Activated naive CD4-positive, alpha-beta T cell treated with anti-CD3 and anti-CD28 coated beads, Interleukin-2, amount 50 U/mL, for 24 hours (primary cell): ENCODE data around the gene ARHGAP26.

Experiments used
- H3K27ac Mint-ChIP-seq: one replicate; pipeline ENCODE4 v1.8.0; 2021; ENCODE audit warnings: mild to moderate bottlenecking, mixed read lengths
- H3K27me3 Mint-ChIP-seq: one replicate; pipeline ENCODE4 v1.8.0; 2021; ENCODE audit warnings: mixed read lengths
- H3K36me3 Mint-ChIP-seq: one replicate; pipeline ENCODE4 v1.8.0; 2021; ENCODE audit warnings: mixed read lengths
- H3K4me1 Mint-ChIP-seq: one replicate; pipeline ENCODE4 v1.8.0; 2021; ENCODE audit warnings: mixed read lengths
- H3K4me3 Mint-ChIP-seq: one replicate; pipeline ENCODE4 v1.8.0; 2021; ENCODE audit warnings: mild to moderate bottlenecking, mixed read lengths
- H3K9me3 Mint-ChIP-seq: one replicate; pipeline ENCODE4 v1.8.0; 2021; ENCODE audit warnings: mixed read lengths

The ARHGAP26 gene

DNA sequence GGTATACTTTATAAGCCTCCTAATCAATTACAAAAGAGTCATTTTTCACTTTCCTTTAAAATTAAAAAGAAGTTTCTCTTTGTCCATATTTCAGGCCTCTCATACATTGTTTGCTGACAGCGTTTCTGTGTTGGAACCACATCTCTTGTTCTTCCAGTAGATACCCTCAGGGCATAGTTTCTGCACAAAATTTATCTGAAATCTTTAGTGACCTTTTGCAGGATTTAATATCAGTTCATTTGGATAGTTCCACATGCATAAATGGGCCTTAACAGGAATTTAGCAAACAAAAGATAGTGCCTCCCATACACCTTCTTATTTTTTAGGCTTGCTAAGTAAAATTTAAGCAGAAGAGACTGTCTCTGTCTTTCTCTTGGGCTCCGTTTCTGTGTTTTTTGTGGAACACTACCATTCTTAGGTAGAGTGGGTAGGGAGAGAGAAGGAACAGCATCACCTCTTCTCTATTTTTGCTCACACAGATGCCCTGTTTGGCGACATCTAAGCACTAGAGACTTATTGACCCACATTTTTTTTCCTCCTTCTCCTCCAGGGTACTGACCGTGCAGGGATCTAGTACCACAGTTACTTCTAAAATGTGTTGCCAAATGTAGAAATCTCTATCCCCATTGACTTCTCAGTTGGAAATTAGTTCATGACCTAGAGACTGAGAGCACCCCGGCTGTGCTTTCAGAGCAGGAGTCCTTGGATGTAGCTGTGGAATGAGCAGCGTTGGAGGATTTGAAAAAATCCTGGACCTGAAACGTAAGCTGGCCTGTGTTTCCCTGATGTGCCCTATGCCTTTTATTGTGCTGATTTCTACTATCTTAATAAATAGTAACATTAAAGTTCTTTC is 22.1 kb downstream of the ARHGAP26 start:
- H3K9me3 Mint-ChIP-seq = no peaks in the 10 kb centered on the region
- H3K4me3 Mint-ChIP-seq = no peak overlapping the region
- peaks cover 13% of the 10 kb centered on the region for H3K36me3 Mint-ChIP-seq
- no peak overlapping the region for H3K27ac Mint-ChIP-seq
- peaks cover 32% of the 10 kb centered on the region for H3K4me1 Mint-ChIP-seq
- no peaks in the 10 kb centered on the region for H3K27me3 Mint-ChIP-seq

- H3K36me3 Mint-ChIP-seq = peaks cover 13% of the 10 kb centered on the region
- H3K9me3 Mint-ChIP-seq = no peaks in the 10 kb centered on the region
- H3K27ac Mint-ChIP-seq = no peak overlapping the region
- no peak overlapping the region for H3K4me3 Mint-ChIP-seq
- H3K27me3 Mint-ChIP-seq = no peaks in the 10 kb centered on the region
- H3K4me1 Mint-ChIP-seq = peaks cover 36% of the 10 kb centered on the region
These were observed 22.7 kb downstream of the ARHGAP26 start for GRCh38 chr5:142792865-142793232.

DNA sequence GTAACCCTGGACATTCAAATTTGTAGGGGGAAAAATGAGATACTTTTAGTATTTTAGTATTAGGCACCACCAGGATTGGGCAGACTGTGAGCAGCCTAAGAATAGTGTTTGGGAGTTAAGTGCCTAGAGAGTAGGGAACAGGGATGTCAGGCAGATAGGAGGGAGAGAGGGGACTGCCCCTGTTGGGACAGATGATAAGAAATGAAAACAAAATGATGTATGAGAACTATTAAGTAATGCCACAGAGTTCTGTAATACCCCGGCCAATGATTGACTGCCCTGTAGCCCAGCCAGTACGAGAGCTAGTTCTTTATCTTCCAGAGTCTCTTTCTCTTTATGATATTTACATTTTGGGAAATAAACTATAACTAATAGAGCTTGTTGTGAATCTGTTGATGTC is 24.4 kb downstream of the ARHGAP26 start:
- H3K4me1 Mint-ChIP-seq = peaks cover 53% of the 10 kb centered on the region
- H3K27ac Mint-ChIP-seq = no peak overlapping the region
- H3K9me3 Mint-ChIP-seq = no peaks in the 10 kb centered on the region
- H3K36me3 Mint-ChIP-seq = peaks cover 12% of the 10 kb centered on the region
- H3K27me3 Mint-ChIP-seq = no peaks in the 10 kb centered on the region
- no peak overlapping the region for H3K4me3 Mint-ChIP-seq

DNA sequence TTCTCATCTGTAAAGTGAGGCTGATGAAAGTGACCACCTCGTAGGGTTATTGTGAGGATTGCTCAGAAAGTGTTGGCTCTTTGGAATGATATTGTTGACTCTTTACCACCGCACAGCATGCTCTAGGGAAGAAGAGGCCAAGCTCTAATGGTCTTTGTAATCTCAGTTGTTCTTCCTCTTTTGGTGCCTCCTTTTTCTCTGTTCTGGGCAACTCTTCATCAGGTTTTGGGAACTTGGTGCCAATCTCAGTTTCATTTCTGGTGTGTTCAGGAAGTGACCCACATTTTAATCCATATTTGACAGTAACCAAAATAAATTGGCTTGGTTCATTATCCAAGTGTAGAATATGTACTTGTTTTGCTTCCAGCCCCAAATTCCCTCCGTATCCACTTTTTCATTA is 25.1 kb downstream of the ARHGAP26 start:
- peaks cover 8% of the 10 kb centered on the region for H3K36me3 Mint-ChIP-seq
- peak overlapping the region; percentile 12 for H3K27ac Mint-ChIP-seq
- H3K27me3 Mint-ChIP-seq = no peaks in the 10 kb centered on the region
- H3K9me3 Mint-ChIP-seq = no peaks in the 10 kb centered on the region
- H3K4me1 Mint-ChIP-seq = peaks cover 60% of the 10 kb centered on the region
- no peak overlapping the region for H3K4me3 Mint-ChIP-seq

- Mint-ChIP-seq H3K9me3 (no peaks in the 10 kb centered on the region), H3K4me1 (peaks cover 70% of the 10 kb centered on the region), H3K36me3 (peaks cover under 1% of the 10 kb centered on the region), H3K27ac (no peak overlapping the region), H3K4me3 (no peak overlapping the region), H3K27me3 (no peaks in the 10 kb centered on the region)
These were observed 26.4 kb downstream of the ARHGAP26 start for GRCh38 chr5:142796492-142797109.

GRCh38 chr5:142797420-142797819 is 27.2 kb downstream of the ARHGAP26 start:
- peak overlapping the region; percentile 60 for H3K27ac Mint-ChIP-seq
- no peak overlapping the region for H3K4me3 Mint-ChIP-seq
- H3K4me1 Mint-ChIP-seq = peaks cover 78% of the 10 kb centered on the region
- peaks cover 2% of the 10 kb centered on the region for H3K36me3 Mint-ChIP-seq
- H3K27me3 Mint-ChIP-seq = no peaks in the 10 kb centered on the region
- H3K9me3 Mint-ChIP-seq = no peaks in the 10 kb centered on the region

DNA sequence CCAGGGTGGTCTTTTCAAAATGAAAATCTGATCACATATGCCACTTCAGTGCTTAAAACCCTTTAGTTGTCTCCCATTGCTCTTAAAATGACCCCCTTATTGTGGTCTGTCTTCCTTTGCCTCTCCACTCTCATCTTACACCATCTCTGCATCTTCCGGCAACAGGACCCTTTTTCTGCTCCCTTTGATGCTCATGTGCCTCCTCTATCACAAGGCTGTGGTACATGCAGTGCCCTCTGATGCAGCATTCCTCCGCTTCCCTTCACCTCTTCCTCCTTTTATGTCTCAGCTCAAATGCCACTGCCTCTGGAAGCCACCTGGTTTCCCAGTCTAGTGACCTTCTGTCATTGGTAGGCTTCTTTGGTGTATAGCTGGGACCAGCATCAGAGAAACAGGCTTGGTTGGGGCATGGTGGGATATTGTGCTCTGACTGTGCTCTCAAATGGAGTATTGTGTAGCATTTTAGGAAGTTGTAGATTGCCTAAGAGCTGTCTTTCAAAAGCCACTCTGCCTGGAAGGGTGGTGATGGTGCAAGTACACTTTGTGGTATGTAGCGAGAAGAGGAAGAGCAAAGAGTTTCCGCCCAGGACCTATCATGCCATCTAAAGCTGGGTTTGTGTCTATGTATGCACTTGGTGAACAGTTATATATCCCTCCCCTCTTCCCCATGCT is 28.1 kb downstream of the ARHGAP26 start:
- Mint-ChIP-seq H3K4me3 (peak overlapping the region; percentile 62), H3K27ac (peak overlapping the region; percentile 82), H3K4me1 (peaks cover 80% of the 10 kb centered on the region), H3K9me3 (no peaks in the 10 kb centered on the region), H3K27me3 (no peaks in the 10 kb centered on the region), H3K36me3 (peaks cover 2% of the 10 kb centered on the region)

- Mint-ChIP-seq H3K27ac (peak overlapping the region; percentile 98), H3K27me3 (no peaks in the 10 kb centered on the region), H3K4me3 (peak overlapping the region; percentile 81), H3K4me1 (peaks cover 66% of the 10 kb centered on the region), H3K36me3 (peaks cover 2% of the 10 kb centered on the region), H3K9me3 (no peaks in the 10 kb centered on the region)
These were observed 30.8 kb downstream of the ARHGAP26 start for GRCh38 chr5:142800776-142801494.

GRCh38 chr5:142801495-142801871 is 31.3 kb downstream of the ARHGAP26 start:
- H3K4me3 Mint-ChIP-seq = peak overlapping the region; percentile 81
- H3K4me1 Mint-ChIP-seq = peaks cover 61% of the 10 kb centered on the region
- H3K9me3 Mint-ChIP-seq = no peaks in the 10 kb centered on the region
- H3K27me3 Mint-ChIP-seq = no peaks in the 10 kb centered on the region
- H3K36me3 Mint-ChIP-seq = peaks cover 2% of the 10 kb centered on the region
- peak overlapping the region; percentile 98 for H3K27ac Mint-ChIP-seq

DNA sequence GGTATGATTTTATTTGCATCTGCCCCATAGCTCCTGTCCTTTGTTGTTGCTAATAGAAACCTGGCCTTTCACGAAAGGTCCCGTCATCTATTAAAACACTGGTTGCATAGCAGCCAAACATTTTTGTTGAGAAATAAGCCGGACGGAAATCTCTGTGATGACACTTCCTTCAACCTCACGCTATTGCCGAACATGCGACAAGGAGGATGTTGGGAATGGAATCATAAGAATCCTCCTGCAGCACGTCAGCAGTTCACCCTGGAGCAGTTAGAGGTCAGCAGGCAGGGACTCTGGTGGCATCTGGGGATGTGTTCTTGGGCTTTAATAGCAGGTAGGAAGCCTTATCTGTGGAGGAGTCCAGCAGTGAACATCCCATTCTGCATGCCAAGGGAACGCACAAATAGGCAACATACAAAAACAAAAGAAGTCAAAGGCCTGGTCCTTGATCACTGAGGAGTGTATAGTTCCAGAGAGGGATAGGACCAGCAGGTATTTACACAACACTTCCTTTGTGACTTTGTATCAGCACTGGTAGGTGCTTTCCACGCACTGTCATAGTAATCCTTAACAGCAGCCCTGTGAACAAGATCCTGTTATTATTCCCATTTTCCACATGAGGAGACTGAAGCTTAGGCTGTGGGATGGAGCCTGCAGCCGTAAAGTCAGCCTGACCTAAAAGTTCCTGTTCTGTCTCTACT is 33.4 kb downstream of the ARHGAP26 start:
- Mint-ChIP-seq H3K4me3 (no peak overlapping the region), H3K36me3 (peaks cover 2% of the 10 kb centered on the region), H3K9me3 (no peaks in the 10 kb centered on the region), H3K4me1 (peaks cover 44% of the 10 kb centered on the region), H3K27ac (no peak overlapping the region), H3K27me3 (no peaks in the 10 kb centered on the region)

DNA sequence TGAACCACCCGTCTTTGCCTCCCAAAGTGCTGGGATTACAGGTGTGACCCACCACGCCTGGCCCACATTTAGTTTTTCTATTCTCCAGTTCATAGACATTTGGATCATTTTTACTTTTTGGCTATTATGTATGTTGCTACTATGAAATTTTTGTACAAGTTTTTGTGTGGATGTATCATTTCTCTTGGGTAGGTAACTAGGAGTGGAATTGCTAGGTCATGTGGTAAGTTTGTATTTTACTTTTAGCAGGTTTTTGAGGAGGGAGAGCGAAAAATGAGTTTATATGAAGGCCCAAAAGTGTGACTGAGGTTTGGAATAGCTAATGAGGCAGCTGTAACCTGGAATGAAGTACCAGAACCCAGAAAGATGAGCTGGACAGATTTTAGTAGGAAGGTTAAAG is 35.2 kb downstream of the ARHGAP26 start:
- no peak overlapping the region for H3K4me3 Mint-ChIP-seq
- H3K36me3 Mint-ChIP-seq = peaks cover 4% of the 10 kb centered on the region
- H3K9me3 Mint-ChIP-seq = no peaks in the 10 kb centered on the region
- H3K27ac Mint-ChIP-seq = no peak overlapping the region
- no peaks in the 10 kb centered on the region for H3K27me3 Mint-ChIP-seq
- H3K4me1 Mint-ChIP-seq = peaks cover 40% of the 10 kb centered on the region

DNA sequence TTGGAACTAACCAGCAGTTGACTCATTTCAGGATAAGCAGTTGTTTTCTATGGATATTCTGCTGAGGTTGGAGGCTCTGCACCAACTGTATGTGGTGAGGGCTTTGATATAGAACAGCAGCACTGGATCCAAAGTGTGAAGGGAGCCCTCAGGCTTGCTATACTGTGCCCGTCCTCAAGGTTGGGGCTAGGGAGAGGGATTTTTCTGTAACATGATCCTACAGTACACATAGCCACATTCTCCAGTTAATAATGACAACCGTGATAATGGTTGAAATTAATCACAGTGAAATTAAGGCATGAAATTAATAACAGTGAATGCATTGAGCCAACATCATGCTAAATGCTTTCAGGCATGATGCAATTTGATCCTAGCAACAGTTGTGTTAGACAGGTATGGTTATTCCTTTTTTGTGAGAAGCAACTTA is 36.7 kb downstream of the ARHGAP26 start:
- H3K36me3 Mint-ChIP-seq = peaks cover 2% of the 10 kb centered on the region
- H3K9me3 Mint-ChIP-seq = no peaks in the 10 kb centered on the region
- no peak overlapping the region for H3K4me3 Mint-ChIP-seq
- no peak overlapping the region for H3K27ac Mint-ChIP-seq
- H3K4me1 Mint-ChIP-seq = peaks cover 27% of the 10 kb centered on the region
- H3K27me3 Mint-ChIP-seq = no peaks in the 10 kb centered on the region

DNA sequence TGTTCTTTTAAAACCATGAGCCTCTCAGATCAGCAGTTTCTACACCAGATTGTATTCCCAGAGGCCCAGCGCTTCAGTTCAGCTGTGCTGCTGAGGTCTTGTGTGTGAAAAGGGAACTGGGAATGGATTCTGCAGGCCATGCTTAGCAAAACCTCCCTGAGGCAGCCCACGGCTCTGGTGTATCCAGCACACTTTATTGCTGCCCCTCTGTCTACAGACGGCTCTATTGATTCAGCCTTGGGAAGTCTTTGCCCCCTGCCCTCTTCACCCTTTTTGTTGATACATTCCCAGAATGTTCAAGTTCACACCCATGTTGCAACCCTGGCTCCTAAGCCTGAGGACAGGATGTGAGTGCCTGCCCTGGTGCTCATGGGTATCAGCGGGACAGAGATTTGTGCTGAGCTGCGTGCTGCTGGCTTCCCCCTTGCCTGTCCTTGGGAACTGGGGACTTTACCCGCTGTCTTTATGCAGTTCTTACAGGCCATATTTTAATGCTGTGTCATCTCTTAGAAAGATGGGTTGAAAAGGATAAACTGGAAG is 37.3 kb downstream of the ARHGAP26 start:
- Mint-ChIP-seq H3K36me3 (peaks cover 2% of the 10 kb centered on the region), H3K4me3 (no peak overlapping the region), H3K27ac (no peak overlapping the region), H3K4me1 (peaks cover 21% of the 10 kb centered on the region), H3K27me3 (no peaks in the 10 kb centered on the region), H3K9me3 (no peaks in the 10 kb centered on the region)

DNA sequence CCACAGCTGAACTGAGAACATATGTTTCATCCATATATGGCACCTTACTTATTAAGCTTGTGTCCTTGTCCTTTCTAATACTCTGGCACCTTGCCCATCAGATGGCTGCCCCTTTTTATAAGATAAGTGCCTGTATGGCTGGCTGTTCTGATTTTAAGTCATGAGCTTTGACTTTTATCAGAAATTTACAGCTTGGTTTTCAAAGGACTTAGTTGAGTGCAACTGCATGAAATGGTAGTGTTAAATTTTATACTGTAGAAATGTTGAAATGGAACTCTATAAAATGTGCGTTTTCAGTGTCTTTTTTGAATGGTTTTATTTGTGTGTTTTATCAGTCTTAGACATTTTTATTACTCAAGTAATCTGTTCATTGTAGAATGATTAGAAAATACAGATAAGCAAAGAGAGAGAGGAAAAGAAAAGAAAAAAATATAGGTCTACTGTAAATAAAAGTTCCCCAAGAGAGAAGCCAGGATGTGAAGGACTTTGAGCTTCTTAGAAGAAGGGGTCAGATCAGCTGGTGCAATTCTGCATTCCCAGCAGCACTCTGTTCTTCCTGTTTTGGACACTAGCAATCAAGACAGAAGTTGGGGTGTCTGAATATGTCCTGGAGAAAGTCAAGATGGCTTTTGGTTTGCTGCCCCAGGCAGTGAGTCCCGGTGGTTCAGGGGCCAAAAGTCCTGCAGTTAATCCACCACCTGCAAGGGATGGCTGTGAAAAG is 38.9 kb downstream of the ARHGAP26 start:
- H3K27me3 Mint-ChIP-seq = no peaks in the 10 kb centered on the region
- peaks cover 25% of the 10 kb centered on the region for H3K4me1 Mint-ChIP-seq
- peak overlapping the region; percentile 15 for H3K4me3 Mint-ChIP-seq
- H3K36me3 Mint-ChIP-seq = peaks cover 2% of the 10 kb centered on the region
- no peak overlapping the region for H3K27ac Mint-ChIP-seq
- H3K9me3 Mint-ChIP-seq = no peaks in the 10 kb centered on the region
